ENCODE results near the gene TEK. TPM values are rescaled to one million over a fixed set of nuclear protein-coding genes. Genes with fewer than 3 reads are reported as not detected.

Gene TEK
- total and polyA plus RNA-seq, 10 of the 15 experiments (the other 5 are each of a cell fraction or from before 2014, with no cell fraction given) = not detected

GRCh38 chr9:27260789-27261516 lies 151.9 kb downstream of the TEK start:
- H4K20me1 ChIP-seq (ENCODE audit: control insufficient read depth, insufficient read depth) = no peaks in the 10 kb centered on the region
- no peak overlapping the region for H3K4me3 ChIP-seq
- ChIA-PET CTCF (interaction anchor here (1.2 to 1.7 kb wide), 2 partner anchors 13 to 14 kb away, joined by 4 read pairs; no protein-coding TSS in a partner anchor), SMC1A (ENCODE audit: uncharacterized antibody, unreplicated experiment) (interaction anchor here (1.4 kb wide), 1 partner anchor 14 kb away, joined by 3 read pairs; no protein-coding TSS in a partner anchor), POLR2A (no interaction called here), RAD21 (ENCODE audit: unreplicated experiment) (no interaction called here)
- TF ChIP-seq ESRRA (IDR thresholded peaks at IDR 0.05; ENCODE audit: low read length) (no peak), CBFB (IDR thresholded peaks at IDR 0.05; ENCODE audit: low read depth) (no peak), IKZF2 (IDR thresholded peaks at IDR 0.05) (no peak)
- no peaks in the 10 kb centered on the region for H3K9me3 ChIP-seq (replicated peaks; ENCODE audit: control insufficient read depth, insufficient read depth, low read length)
- WGBS (ENCODE audit: insufficient coverage, insufficient replicate concordance, low lambda C conversion rate, missing lambda C conversion rate) = 15% methylated on average over 8 of the region's 8 CpGs
- no peak overlapping the region for H2AFZ ChIP-seq (ENCODE audit: control insufficient read depth, low read depth, low read length)
- in situ Hi-C loops (cut with MboI) = no loop called here
- no peaks in the 10 kb centered on the region; a peak in 1 of 4 replicates for H3K27me3 ChIP-seq (replicated peaks in 1 of 2; ENCODE audit: control insufficient read depth in 2 of 2, insufficient read depth in 2 of 2, low read length in 1 of 2)
- no peak overlapping the region for H3K9ac ChIP-seq (ENCODE audit: control insufficient read depth, insufficient read depth, low read length)
- H3K4me2 ChIP-seq (ENCODE audit: control insufficient read depth, insufficient read depth) = no peak overlapping the region
- H3K79me2 ChIP-seq (ENCODE audit: control insufficient read depth, insufficient read depth, low read length) = no peaks in the 10 kb centered on the region
- H3K4me1 ChIP-seq (ENCODE audit: control insufficient read depth, insufficient read depth, low read length) = no peaks in the 10 kb centered on the region
- H3K27ac ChIP-seq (ENCODE audit: control insufficient read depth, insufficient read depth) = no peak overlapping the region
- intact Hi-C loops (cut with micrococcal nuclease; ENCODE audit: unreplicated experiment) = no loop called here
- no peak for ATAC-seq
- no peak for DNase-seq (ENCODE audit: low read depth, low spot score)
- BruUV-seq (replicated peaks) = no TSS peak
- no peaks in the 10 kb centered on the region for H3K36me3 ChIP-seq (ENCODE audit: control insufficient read depth in 2 of 2, insufficient read depth in 2 of 2, low read length in 1 of 2)
- FAIRE-seq = no peak

- no peak overlapping the region for H3K4me2 ChIP-seq (ENCODE audit: control insufficient read depth, insufficient read depth)
- no peaks in the 10 kb centered on the region; a peak in 1 of 4 replicates for H3K27me3 ChIP-seq (replicated peaks in 1 of 2; ENCODE audit: control insufficient read depth in 2 of 2, insufficient read depth in 2 of 2, low read length in 1 of 2)
- in situ Hi-C loops (cut with MboI) (no loop called here), intact Hi-C loops (cut with micrococcal nuclease; ENCODE audit: unreplicated experiment) (no loop called here)
- no peaks in the 10 kb centered on the region for H3K4me1 ChIP-seq (ENCODE audit: control insufficient read depth, insufficient read depth, low read length)
- TF ChIP-seq BMI1 (IDR thresholded peaks at IDR 0.05; ENCODE audit: borderline replicate concordance) = no peak
- no peak for TF ChIP-seq E2F8 (IDR thresholded peaks at IDR 0.05; ENCODE audit: low read depth, partially characterized antibody)
- no peak overlapping the region for H3K4me3 ChIP-seq
- BruUV-seq (replicated peaks) = no TSS peak
- H2AFZ ChIP-seq (ENCODE audit: control insufficient read depth, low read depth, low read length) = no peak overlapping the region
- no peaks in the 10 kb centered on the region for H3K79me2 ChIP-seq (ENCODE audit: control insufficient read depth, insufficient read depth, low read length)
- ChIA-PET CTCF (interaction anchor here (1.1 to 1.7 kb wide), 3 partner anchors 13 to 229 kb away, joined by 3 to 4 read pairs (median 4); no protein-coding TSS in a partner anchor), SMC1A (ENCODE audit: uncharacterized antibody, unreplicated experiment) (interaction anchor here (1.4 kb wide), 1 partner anchor 13 kb away, joined by 3 read pairs; no protein-coding TSS in a partner anchor), POLR2A (no interaction called here), RAD21 (ENCODE audit: unreplicated experiment) (no interaction called here)
- ATAC-seq = no peak
- H4K20me1 ChIP-seq (ENCODE audit: control insufficient read depth, insufficient read depth) = no peaks in the 10 kb centered on the region
- FAIRE-seq = no peak
- no peak for DNase-seq (ENCODE audit: low read depth, low spot score)
- no peaks in the 10 kb centered on the region for H3K9me3 ChIP-seq (replicated peaks; ENCODE audit: control insufficient read depth, insufficient read depth, low read length)
- WGBS (ENCODE audit: insufficient coverage, insufficient replicate concordance, low lambda C conversion rate, missing lambda C conversion rate) = 0% methylated on average over 4 of the region's 4 CpGs
- H3K9ac ChIP-seq (ENCODE audit: control insufficient read depth, insufficient read depth, low read length) = no peak overlapping the region
- H3K27ac ChIP-seq (ENCODE audit: control insufficient read depth, insufficient read depth) = no peak overlapping the region
- H3K36me3 ChIP-seq (ENCODE audit: control insufficient read depth in 2 of 2, insufficient read depth in 2 of 2, low read length in 1 of 2) = no peaks in the 10 kb centered on the region
These were observed 152.6 kb downstream of the TEK start for GRCh38 chr9:27261517-27262211.

Data from GM12878 (cell line).